ENCODE data around the gene PRSS56. TPM values are rescaled to one million over a fixed set of nuclear protein-coding genes. Genes with fewer than 3 reads are reported as not detected.

The PRSS56 gene
- total and polyA plus RNA-seq, 2 donors (not counting 1 experiment from before 2014, with no cell fraction given) = not detected

- Histone ChIP-seq H4K20me1 (ENCODE audit: control insufficient read depth, extremely low read depth, insufficient read depth, low read length) (no peaks in the 10 kb centered on the region), H3K4me2 (ENCODE audit: extremely low read depth, insufficient read depth, low read length) (no peak overlapping the region), H2AFZ (ENCODE audit: low read length) (no peak overlapping the region), H3K27me3 (ENCODE audit: control insufficient read depth, insufficient read depth, low read length) (peaks cover 21% of the 10 kb centered on the region), H3K4me3 (replicated peaks in 1 of 4; ENCODE audit: control extremely low read depth in 1 of 4, insufficient read depth in 1 of 4, low read depth in 3 of 4, low read length in 4 of 4) (no peak overlapping the region), H3K9me3 (ENCODE audit: control insufficient read depth, insufficient read depth, low read depth, low read length) (no peaks in the 10 kb centered on the region), H3K4me1 (ENCODE audit: control insufficient read depth, extremely low read depth, insufficient read depth, low read length) (no peaks in the 10 kb centered on the region), H3K79me2 (ENCODE audit: control insufficient read depth, insufficient read depth, low read length) (no peaks in the 10 kb centered on the region), H3K36me3 (ENCODE audit: control insufficient read depth, insufficient read depth, low read length) (no peaks in the 10 kb centered on the region), H3K27ac (ENCODE audit: insufficient read depth, low read length) (no peak overlapping the region), H3K9ac (ENCODE audit: insufficient read depth, low read length) (no peak overlapping the region)
- TF ChIP-seq CTCF (conservative IDR thresholded peaks at IDR 0.05 in 1 of 2, IDR thresholded peaks at IDR 0.05 in 1 of 2; ENCODE audit: low read depth in 1 of 2, low read length in 2 of 2) = no peak
- no peak for TF ChIP-seq EZH2 (IDR thresholded peaks at IDR 0.05; ENCODE audit: low read length, missing control alignments)
- no peak for DNase-seq (ENCODE audit: low read depth in 2 of 2)
Observed at GRCh38 chr2:232485757-232486557, 34.2 kb upstream of the PRSS56 start.

GRCh38 chr2:232486558-232487384 is 33.4 kb upstream of the PRSS56 start:
- DNase-seq (ENCODE audit: low read depth in 2 of 2) = no peak
- Histone ChIP-seq H3K4me1 (ENCODE audit: control insufficient read depth, extremely low read depth, insufficient read depth, low read length) (no peaks in the 10 kb centered on the region), H2AFZ (ENCODE audit: low read length) (no peak overlapping the region), H3K79me2 (ENCODE audit: control insufficient read depth, insufficient read depth, low read length) (no peaks in the 10 kb centered on the region), H3K36me3 (ENCODE audit: control insufficient read depth, insufficient read depth, low read length) (no peaks in the 10 kb centered on the region), H3K27ac (ENCODE audit: insufficient read depth, low read length) (no peak overlapping the region), H4K20me1 (ENCODE audit: control insufficient read depth, extremely low read depth, insufficient read depth, low read length) (no peaks in the 10 kb centered on the region), H3K4me2 (ENCODE audit: extremely low read depth, insufficient read depth, low read length) (no peak overlapping the region), H3K9ac (ENCODE audit: insufficient read depth, low read length) (no peak overlapping the region), H3K9me3 (ENCODE audit: control insufficient read depth, insufficient read depth, low read depth, low read length) (no peaks in the 10 kb centered on the region), H3K27me3 (ENCODE audit: control insufficient read depth, insufficient read depth, low read length) (peaks cover 21% of the 10 kb centered on the region), H3K4me3 (replicated peaks in 1 of 4; ENCODE audit: control extremely low read depth in 1 of 4, insufficient read depth in 1 of 4, low read depth in 3 of 4, low read length in 4 of 4) (no peak overlapping the region)
- TF ChIP-seq EZH2 (IDR thresholded peaks at IDR 0.05; ENCODE audit: low read length, missing control alignments) (peak; percentile 96), CTCF (conservative IDR thresholded peaks at IDR 0.05 in 1 of 2, IDR thresholded peaks at IDR 0.05 in 1 of 2; ENCODE audit: low read depth in 1 of 2, low read length in 2 of 2) (no peak)

- Histone ChIP-seq H3K9ac (ENCODE audit: insufficient read depth, low read length) (no peak within 1 kb of the TSS), H3K36me3 (ENCODE audit: control insufficient read depth, insufficient read depth, low read length) (no peaks in the 10 kb centered on the region), H4K20me1 (ENCODE audit: control insufficient read depth, extremely low read depth, insufficient read depth, low read length) (no peaks in the 10 kb centered on the region), H2AFZ (ENCODE audit: low read length) (no peak within 1 kb of the TSS), H3K27ac (ENCODE audit: insufficient read depth, low read length) (no peak within 1 kb of the TSS), H3K9me3 (ENCODE audit: control insufficient read depth, insufficient read depth, low read depth, low read length) (no peaks in the 10 kb centered on the region), H3K4me1 (ENCODE audit: control insufficient read depth, extremely low read depth, insufficient read depth, low read length) (no peaks in the 10 kb centered on the region), H3K79me2 (ENCODE audit: control insufficient read depth, insufficient read depth, low read length) (no peaks in the 10 kb centered on the region), H3K4me3 (replicated peaks in 1 of 4; ENCODE audit: control extremely low read depth in 1 of 4, insufficient read depth in 1 of 4, low read depth in 3 of 4, low read length in 4 of 4) (no peak within 1 kb of the TSS), H3K27me3 (ENCODE audit: control insufficient read depth, insufficient read depth, low read length) (peaks cover 21% of the 10 kb centered on the region), H3K4me2 (ENCODE audit: extremely low read depth, insufficient read depth, low read length) (no peak within 1 kb of the TSS)
- TF ChIP-seq EZH2 (IDR thresholded peaks at IDR 0.05; ENCODE audit: low read length, missing control alignments) = no peak
- TF ChIP-seq CTCF (conservative IDR thresholded peaks at IDR 0.05 in 1 of 2, IDR thresholded peaks at IDR 0.05 in 1 of 2; ENCODE audit: low read depth in 1 of 2, low read length in 2 of 2) = no peak
- DNase-seq (ENCODE audit: low read depth in 2 of 2) = no peak
Observed at GRCh38 chr2:232487385-232488096, 32.6 kb upstream of the PRSS56 start, which contains the start of gene ECEL1. Gene ECEL1 (minus strand): TSS chr2:232487834. CDS start chr2:232486653, 1,181 bp downstream.

Measured in fibroblast of lung (primary cell).